Activated CD4-positive, alpha-beta T cell treated with anti-CD3 and anti-CD28 coated beads, Interleukin-2, amount 50 U/mL, for 4 hours (primary cell): Measurements from ENCODE around the gene ZSWIM6.

Source experiments
- DNase-seq, 2 experiments: peaks; one replicate each; pipeline ENCODE4 v3.0.0-alpha.2; 2020

Gene ZSWIM6

DNA sequence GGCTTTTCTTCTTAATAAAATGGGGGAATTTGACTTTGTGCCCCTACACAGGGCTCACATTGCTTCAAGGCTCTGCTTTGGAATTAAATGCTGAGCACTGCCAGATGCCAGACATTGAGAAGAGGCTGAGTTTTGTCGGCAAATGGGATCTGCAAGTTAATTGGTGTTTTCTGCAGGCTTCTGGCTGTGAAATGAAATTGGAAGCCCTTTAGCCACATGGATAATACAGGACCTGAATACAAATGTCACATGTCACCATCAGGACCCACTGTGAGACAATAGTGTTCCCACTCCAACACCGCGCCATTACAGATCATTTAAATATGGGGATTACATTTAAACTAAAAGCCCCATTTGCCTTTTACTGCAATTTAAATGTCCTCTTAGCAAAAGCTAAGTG, 164.4 kb downstream of the ZSWIM6 start:
- no peak for DNase-seq

GRCh38 chr5:61496860-61497259, 164.8 kb downstream of the ZSWIM6 start:
- DNase-seq = no peak

DNA sequence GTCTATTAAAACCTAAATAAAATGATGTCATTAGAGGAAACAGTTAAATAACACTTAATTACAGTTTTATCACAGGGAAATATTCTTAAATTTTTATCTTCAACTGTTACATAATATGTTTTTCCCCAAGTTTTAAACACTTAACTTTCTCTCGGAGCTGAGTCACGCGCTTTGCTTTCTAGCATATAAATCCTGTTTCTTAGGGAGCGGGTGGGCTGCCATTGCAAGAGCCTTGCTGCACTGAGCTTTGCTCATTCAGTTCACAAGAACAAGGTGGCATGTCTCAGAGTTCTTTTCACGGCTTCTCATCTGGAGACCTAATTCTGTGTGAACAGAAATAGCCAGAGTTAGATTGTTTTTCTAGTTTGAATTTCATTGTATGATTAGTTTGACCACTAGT, 166.1 kb downstream of the ZSWIM6 start:
- DNase-seq = no peak

GRCh38 chr5:61501971-61502370, 169.9 kb downstream of the ZSWIM6 start:
- DNase-seq = no peak

GRCh38 chr5:61504143-61504770, 172.2 kb downstream of the ZSWIM6 start:
- no peak for DNase-seq

DNA sequence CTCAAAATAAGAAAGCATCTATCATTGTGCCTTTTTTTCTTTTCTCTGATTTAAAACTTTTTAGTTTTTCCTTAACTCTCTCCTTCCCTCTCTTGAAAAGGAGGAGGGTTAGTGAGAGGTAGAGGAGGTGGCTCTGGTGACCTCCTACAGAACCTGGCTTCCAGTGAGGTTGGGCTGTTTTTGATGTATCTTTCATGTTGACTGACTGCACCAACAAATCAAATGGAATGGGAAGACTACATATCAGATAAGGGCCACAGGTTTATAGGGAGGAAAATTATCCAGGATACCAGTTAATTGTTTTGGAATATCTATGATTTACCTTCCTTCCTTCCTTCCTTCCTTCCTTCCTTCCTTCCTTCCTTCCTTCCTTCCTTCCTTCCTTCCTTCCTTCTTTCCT, 173.2 kb downstream of the ZSWIM6 start:
- no peak for DNase-seq

DNA sequence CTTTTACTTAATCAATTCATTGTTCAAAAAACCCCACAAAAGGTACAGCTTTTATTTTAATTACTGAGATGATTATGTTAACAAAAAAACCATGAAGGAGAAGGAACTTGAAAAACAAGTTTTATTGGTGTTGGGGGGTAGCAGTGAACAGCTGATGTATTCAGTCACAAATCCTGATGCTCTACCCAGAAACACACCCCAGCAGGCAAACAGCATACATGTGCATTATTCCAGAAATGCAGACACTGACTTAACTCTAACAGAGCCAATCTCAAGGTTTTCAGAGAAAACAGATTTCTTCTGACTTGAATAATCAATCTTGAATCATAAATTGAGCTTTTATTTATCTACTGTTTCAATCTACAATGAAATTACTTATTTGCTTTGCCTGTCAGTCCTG, 175.2 kb downstream of the ZSWIM6 start:
- DNase-seq = no peak

DNA sequence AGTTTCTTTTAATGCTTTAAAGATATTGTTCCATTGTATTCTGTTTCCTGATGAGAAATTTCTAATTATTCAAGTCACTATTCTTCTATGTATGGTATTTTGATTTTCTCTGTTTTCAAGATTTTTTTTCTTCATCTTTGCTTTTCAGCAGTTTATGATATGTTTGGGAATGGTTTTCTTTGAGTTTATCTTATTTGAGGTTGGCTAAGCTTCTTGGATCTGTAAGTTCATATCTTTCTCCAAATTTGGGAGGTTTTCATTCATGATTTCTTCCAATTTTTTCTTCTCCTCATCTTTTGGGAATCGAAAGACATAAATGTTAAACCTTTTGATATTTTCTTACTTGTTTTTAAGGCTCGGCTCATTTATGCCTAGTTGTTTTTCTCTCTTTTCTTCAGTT, 184.9 kb downstream of the ZSWIM6 start:
- no peak for DNase-seq

DNA sequence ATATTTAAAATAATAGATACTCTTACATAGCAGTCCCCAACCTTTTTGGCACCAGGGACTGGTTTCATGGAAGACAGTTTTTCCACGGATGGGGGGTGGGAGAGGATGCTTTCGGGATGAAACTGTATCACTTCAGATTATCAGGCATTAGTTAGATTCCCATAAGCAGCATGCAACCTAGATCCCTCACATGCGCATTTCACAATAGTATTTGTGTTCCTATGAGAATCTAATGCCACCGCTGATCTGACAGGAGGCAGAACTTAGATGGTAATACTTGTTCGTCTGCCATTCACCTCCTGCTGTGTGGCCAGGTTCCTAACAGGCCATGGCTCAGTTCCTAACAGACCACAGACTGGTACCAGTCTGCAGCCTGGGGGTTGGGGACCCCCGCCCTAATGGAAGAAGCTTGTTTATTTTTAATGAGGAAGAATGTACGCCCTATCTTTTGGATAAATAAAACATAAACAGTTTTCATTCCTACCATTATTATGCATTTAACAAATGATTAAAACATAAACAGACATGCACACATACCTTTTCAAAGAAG, 187.7 kb downstream of the ZSWIM6 start:
- DNase-seq = no peak

- DNase-seq = no peak
These were observed 191.0 kb downstream of the ZSWIM6 start for GRCh38 chr5:61523073-61523472.

- no peak for DNase-seq
These were observed 191.9 kb downstream of the ZSWIM6 start for GRCh38 chr5:61523997-61524396.

DNA sequence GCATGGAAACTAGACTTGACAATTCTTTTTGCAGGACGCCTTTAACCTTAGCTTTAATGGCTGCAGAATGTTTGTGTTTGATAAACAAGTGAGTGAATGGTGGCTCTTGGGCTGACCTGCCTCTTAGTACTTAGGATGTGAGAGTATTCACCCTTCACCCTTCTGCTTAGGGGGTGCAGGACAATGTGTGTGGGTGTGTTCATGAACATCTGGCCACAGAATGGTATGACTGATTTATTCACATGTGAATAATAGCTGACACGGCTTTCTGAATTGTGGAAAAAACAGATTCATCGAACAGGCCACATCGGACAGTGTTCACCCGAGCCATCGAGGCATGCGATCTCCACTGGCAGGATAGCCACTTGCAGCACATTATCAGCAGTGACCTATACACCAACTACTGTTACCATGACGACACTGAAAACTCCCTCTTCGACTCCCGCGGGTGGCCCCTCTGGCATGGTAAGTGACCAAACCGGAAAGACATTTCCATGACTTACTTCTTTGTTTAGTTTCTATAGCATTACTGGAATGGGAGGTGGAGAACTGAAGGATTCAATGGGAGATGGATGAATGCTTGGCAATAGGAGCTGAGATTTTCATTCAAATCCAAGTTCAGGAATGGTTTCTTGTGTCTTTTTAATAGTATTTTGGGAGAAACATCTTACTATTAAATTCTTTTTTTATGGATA, 193.6 kb downstream of the ZSWIM6 start:
- no peak for DNase-seq

DNA sequence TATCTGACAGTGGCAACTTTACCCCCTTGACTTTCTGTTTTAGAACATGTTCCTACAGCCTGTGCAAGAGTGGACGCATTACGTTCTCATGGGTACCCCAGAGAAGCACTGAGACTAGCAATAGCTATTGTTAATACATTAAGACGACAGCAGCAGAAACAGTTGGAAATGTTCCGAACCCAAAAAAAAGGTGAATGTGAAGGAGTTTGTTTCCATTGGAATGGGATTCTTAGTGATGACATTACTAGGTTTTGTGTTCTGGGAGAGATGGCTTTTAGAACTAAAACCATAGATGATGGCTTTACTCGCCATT, 194.1 kb downstream of the ZSWIM6 start:
- no peak for DNase-seq

DNA sequence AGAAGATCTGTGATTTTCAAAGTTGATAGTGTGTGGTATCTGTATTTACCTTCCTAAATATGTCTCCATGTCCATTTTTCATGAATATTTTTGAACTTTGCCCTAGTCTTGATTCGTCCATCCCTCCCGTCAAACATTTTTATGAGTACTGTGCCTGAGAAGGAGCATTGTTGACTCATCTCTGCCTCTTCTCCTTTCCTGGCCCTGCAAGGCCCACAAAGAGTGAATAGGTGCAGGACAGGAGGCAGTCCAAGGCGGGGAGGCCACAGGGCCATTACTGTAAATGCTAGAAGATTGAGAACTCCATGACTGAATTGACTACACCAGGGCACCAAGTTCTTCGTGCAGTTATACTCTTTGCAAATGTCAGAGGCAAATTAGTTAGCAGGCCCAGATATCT, 200.9 kb downstream of the ZSWIM6 start:
- no peak for DNase-seq

- no peak for DNase-seq
These were observed 202.6 kb downstream of the ZSWIM6 start for GRCh38 chr5:61534481-61535267.

DNA sequence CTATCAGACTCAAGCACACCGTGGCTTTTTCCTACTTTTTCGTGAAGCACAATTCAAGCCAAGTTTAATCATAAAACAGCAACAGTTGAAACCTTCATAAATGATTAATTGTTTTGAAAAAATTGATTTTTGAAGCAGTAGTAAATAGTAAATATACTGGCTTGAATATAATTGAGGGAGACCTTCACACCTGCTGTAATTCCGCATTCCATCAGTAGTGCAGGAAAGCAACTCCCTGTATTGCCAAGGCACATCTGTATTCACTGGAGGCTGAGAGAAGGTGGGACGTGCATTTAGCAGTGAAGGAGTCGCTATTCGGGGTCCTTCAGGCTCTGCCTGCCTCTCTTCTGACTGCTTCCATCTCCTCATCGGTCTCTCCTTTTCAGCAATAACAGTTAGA, 203.8 kb downstream of the ZSWIM6 start:
- no peak for DNase-seq

DNA sequence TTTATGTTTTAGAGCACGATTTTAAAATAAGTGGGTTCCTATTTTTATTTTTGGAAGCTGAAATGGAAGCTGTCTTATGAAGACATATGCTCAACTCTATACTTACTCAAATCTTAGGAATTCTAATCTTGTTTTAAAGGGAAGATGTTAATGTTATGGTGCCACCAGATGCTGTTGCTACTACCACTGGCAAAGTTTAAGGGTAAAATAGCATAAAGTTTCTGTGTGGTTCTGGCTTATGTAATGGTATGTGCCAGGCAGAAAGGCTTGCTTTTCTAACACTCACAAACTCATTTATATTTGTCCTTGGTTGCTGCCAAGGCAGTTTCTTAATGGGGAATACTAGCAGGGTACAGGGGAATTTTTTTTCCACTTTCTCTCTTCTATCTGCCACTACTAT, 204.9 kb downstream of the ZSWIM6 start:
- no peak for DNase-seq

GRCh38 chr5:61538722-61539501, 206.9 kb downstream of the ZSWIM6 start:
- DNase-seq = no peak

DNA sequence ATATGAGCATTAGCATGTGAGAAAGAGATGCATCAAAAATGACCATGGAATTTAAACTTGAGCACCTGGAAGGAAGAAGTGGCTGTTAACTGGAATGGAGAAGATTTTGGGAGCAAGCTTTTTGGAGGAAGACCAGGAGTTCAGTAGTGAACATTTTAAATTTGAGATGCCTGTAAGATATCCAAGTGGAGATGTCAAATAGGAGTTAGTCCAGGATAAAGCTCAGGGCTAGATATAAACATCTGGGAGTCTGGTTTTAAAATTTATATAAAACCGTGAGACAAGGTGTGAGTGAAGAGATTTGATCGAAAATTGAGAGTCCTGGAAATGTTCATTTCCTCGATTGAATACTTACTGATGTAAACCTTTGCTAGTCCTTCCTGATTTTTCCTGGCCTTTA, 217.5 kb downstream of the ZSWIM6 start:
- no peak for DNase-seq

GRCh38 chr5:61551637-61552313, 219.7 kb downstream of the ZSWIM6 start:
- no peak for DNase-seq

DNA sequence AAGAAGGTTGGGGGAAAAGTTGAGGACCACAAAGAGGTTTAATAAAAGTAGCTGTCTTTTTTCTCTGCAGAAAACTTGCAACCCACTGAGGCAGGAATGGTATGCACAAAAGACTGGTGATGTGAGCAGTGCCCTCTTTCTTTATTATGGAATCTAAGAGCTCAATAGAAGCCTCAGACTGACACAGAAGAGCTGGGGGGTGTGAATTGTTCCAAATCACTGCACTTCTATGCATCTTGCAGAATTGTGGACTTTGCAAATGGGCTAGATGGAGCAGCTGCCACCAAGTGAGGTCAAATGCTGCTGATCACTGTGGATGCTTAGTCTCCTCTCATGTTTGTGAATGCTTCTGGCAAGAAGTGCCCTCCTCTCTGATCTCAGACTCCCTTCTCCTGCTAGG, 227.1 kb downstream of the ZSWIM6 start:
- no peak for DNase-seq

- no peak for DNase-seq
These were observed 227.7 kb downstream of the ZSWIM6 start for GRCh38 chr5:61559722-61560121.

DNA sequence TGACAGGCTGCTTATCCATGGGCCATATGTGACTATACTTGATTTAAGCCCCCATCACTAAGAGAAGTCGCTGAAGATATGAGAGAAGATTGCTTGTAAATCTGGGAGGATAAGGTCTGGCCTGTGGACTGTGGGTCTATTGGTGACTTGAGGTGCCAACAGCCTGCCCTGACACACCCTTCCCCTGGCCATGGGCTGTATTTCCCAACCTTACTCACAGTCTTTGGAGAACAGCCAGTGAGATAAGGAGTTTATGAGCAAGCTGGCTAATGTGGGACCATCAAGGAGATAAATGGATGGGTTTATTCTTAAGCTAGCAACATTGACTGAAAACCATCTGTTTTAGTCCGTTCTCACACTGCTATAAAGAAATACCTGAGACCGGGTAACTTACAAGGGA, 231.3 kb downstream of the ZSWIM6 start:
- no peak for DNase-seq
